HCT116 (cell line): ENCODE measurements around the gene CCL7.

Experiments
- CEBPB ChIP-seq: IDR thresholded peaks from 2 replicates; pipeline ENCODE4 v1.6.1; 2012; ENCODE audit warnings: low read depth
- EZH2 ChIP-seq: fragments of 200-600 bp; sonication (generic); IDR thresholded peaks from 2 replicates; pipeline ENCODE4 v1.6.1; 2017; ENCODE audit warnings: antibody characterized with exemption, mixed run types
- EZH2phosphoT487 ChIP-seq: fragments of 200-600 bp; IDR thresholded peaks from 2 replicates; pipeline ENCODE4 v1.6.1; 2018; ENCODE audit warnings: antibody characterized with exemption, borderline replicate concordance
- POLR2A ChIP-seq: IDR thresholded peaks from 2 replicates; pipeline ENCODE4 v1.7.0; 2011; ENCODE audit warnings: borderline replicate concordance; ENCODE audit not compliant: insufficient read depth, insufficient read length; ENCODE audit errors: extremely low read depth
- POLR2AphosphoS5 ChIP-seq: IDR thresholded peaks from 2 replicates; pipeline ENCODE4 v1.6.1; 2011; ENCODE audit warnings: mild to moderate bottlenecking, low read depth, low read length, moderate library complexity
- RAD21 ChIP-seq: IDR thresholded peaks from 2 replicates; pipeline ENCODE4 v1.6.1; 2012; ENCODE audit warnings: low read depth, mild to moderate bottlenecking
- REST ChIP-seq: IDR thresholded peaks from 2 replicates; pipeline ENCODE4 v1.6.1; 2012; ENCODE audit warnings: low read depth
- SIN3A ChIP-seq: IDR thresholded peaks from 2 replicates; pipeline ENCODE4 v1.6.1; 2012; ENCODE audit warnings: low read depth
- SP1 ChIP-seq: IDR thresholded peaks from 2 replicates; pipeline ENCODE4 v1.6.1; 2012; ENCODE audit warnings: low read depth
- TCF7L2 ChIP-seq: IDR thresholded peaks from 2 replicates; pipeline ENCODE4 v1.7.0; 2011; ENCODE audit warnings: borderline replicate concordance, inconsistent platforms; ENCODE audit not compliant: insufficient read depth, insufficient read length; ENCODE audit errors: extremely low read depth
- TF ChIP-seq, protein P1 (sequence below), 3 experiments: fragments of 200-600 bp in 1 of 3; sonication (generic) in 1 of 3; IDR thresholded peaks in 2 of 3; conservative IDR thresholded peaks in 1 of 3; 2 replicates each; pipeline ENCODE4 v1.5.1; 2012 to 2017; ENCODE audit warnings: low read depth in 2 of 3, low read length in 2 of 3, antibody characterized with exemption in 1 of 3, borderline replicate concordance in 1 of 3, control low read depth in 1 of 3, mild to moderate bottlenecking in 1 of 3, mixed read lengths in 1 of 3, mixed run types in 1 of 3, moderate library complexity in 1 of 3; ENCODE audit not compliant: insufficient read depth in 1 of 3

- TF ChIP-seq EZH2 (no peak), TCF7L2 (no peak), POLR2A (no peak), EZH2phosphoT487 (no peak), CEBPB (no peak), POLR2AphosphoS5 (no peak), RAD21 (no peak), SIN3A (no peak), SP1 (no peak), REST (no peak)
- TF ChIP-seq, protein P1, sequence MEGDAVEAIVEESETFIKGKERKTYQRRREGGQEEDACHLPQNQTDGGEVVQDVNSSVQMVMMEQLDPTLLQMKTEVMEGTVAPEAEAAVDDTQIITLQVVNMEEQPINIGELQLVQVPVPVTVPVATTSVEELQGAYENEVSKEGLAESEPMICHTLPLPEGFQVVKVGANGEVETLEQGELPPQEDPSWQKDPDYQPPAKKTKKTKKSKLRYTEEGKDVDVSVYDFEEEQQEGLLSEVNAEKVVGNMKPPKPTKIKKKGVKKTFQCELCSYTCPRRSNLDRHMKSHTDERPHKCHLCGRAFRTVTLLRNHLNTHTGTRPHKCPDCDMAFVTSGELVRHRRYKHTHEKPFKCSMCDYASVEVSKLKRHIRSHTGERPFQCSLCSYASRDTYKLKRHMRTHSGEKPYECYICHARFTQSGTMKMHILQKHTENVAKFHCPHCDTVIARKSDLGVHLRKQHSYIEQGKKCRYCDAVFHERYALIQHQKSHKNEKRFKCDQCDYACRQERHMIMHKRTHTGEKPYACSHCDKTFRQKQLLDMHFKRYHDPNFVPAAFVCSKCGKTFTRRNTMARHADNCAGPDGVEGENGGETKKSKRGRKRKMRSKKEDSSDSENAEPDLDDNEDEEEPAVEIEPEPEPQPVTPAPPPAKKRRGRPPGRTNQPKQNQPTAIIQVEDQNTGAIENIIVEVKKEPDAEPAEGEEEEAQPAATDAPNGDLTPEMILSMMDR (IDR thresholded peaks at IDR 0.05 in 2 of 3, conservative IDR thresholded peaks at IDR 0.05 in 1 of 3; ENCODE audit: borderline replicate concordance in 1 of 3, insufficient read depth in 1 of 3, low read depth in 2 of 3, low read length in 2 of 3), result no peak
Measured at GRCh38 chr17:34252095-34252443, 18.0 kb upstream of the CCL7 start.
